H1 (cell line): ENCODE measurements around the gene TSGA10. TPM values are rescaled to one million over a fixed set of nuclear protein-coding genes. Genes with fewer than 3 reads are reported as not detected.

Experiments used
- CTCF ChIA-PET: fragments of 300-600 bp; sonication (Branson Sonifier 250); formaldehyde crosslinking; loops from one replicate; lab custom pipeline; 2021; ENCODE audit not compliant: partially characterized antibody; lab: Charles Lee
- POLR2A ChIA-PET: fragments of 300-600 bp; sonication (Branson Sonifier 250); formaldehyde crosslinking; loops from one replicate; lab custom pipeline; 2021; ENCODE audit warnings: inconsistent platforms; ENCODE audit not compliant: partially characterized antibody; lab: Charles Lee
- DNase-seq, 2 experiments: peaks; one replicate each; pipeline versions ENCODE4 v3.0.0 to v3.0.0-alpha.2; 2010 to 2022; ENCODE audit warnings: low spot score in 2 of 2, low read depth in 1 of 2, mixed read lengths in 1 of 2
- FAIRE-seq: peaks from 2 replicates; lab custom pipeline; 2011; peaks lifted over from hg19 to GRCh38; lab: Jason Lieb, UNC
- H2AFZ ChIP-seq: 2 replicates; pipeline ENCODE4 v1.8.1; 2012; ENCODE audit warnings: low read length, inconsistent platforms
- H2AK5ac ChIP-seq: 2 replicates; pipeline ENCODE4 v1.6.1; 2013; ENCODE audit warnings: low read depth, low read length
- H2BK120ac ChIP-seq: replicated peaks from 2 replicates; pipeline ENCODE3; 2013; ENCODE audit warnings: low read depth, low read length, inconsistent platforms
- H2BK12ac ChIP-seq: 2 replicates; pipeline ENCODE4 v1.6.1; 2013; ENCODE audit warnings: low read depth, low read length
- H2BK15ac ChIP-seq: 2 replicates; pipeline ENCODE4 v1.6.1; 2013; ENCODE audit warnings: low read length
- H2BK20ac ChIP-seq: 2 replicates; pipeline ENCODE4 v1.6.1; 2013; ENCODE audit warnings: low read length
- H2BK5ac ChIP-seq: 2 replicates; pipeline ENCODE4 v1.6.1; 2013; ENCODE audit warnings: low read depth, low read length
- H3K14ac ChIP-seq: 2 replicates; pipeline ENCODE4 v1.6.1; 2013; ENCODE audit warnings: inconsistent platforms; ENCODE audit not compliant: insufficient read length
- H3K18ac ChIP-seq: 2 replicates; pipeline ENCODE4 v1.6.1; 2013; ENCODE audit warnings: low read length; ENCODE audit errors: extremely low read depth
- H3K23ac ChIP-seq: 2 replicates; pipeline ENCODE4 v1.6.1; 2013; ENCODE audit warnings: inconsistent platforms; ENCODE audit not compliant: insufficient read length
- H3K23me2 ChIP-seq: 2 replicates; pipeline ENCODE4 v1.6.1; 2013; ENCODE audit warnings: low read depth, low read length
- H3K27ac ChIP-seq: 2 replicates; pipeline ENCODE4 v1.6.1; 2011; ENCODE audit warnings: low read depth, low read length, inconsistent platforms
- H3K27me3 ChIP-seq, 4 experiments: replicated peaks in 1 of 4; 1 replicate in 1 of 4; 2 replicates in 3 of 4; pipeline versions ENCODE4 v1.6.1 to v1.8.1; 2011 to 2013; ENCODE audit warnings: low read length in 3 of 4, mild to moderate bottlenecking in 3 of 4, inconsistent platforms in 2 of 4, mixed read lengths in 2 of 4, moderate library complexity in 1 of 4; ENCODE audit not compliant: control insufficient read depth in 3 of 4, insufficient read depth in 3 of 4; ENCODE audit errors: extremely low read depth in 1 of 4
- H3K36me3 ChIP-seq, 4 experiments: 2 replicates each; pipeline versions ENCODE4 v1.6.1 to v1.8.1; 2011 to 2013; ENCODE audit warnings: mild to moderate bottlenecking in 4 of 4, low read length in 3 of 4, moderate library complexity in 2 of 4, control low read depth in 1 of 4, inconsistent platforms in 1 of 4; ENCODE audit not compliant: insufficient read depth in 4 of 4, control insufficient read depth in 2 of 4
- H3K4ac ChIP-seq: replicated peaks from 2 replicates; pipeline ENCODE3; 2013; ENCODE audit warnings: low read length, low read depth, mixed read lengths, inconsistent platforms; ENCODE audit not compliant: insufficient read length
- H3K4me1 ChIP-seq, 4 experiments: replicated peaks in 1 of 4; 1 replicate in 1 of 4; 2 replicates in 3 of 4; pipeline versions ENCODE4 v1.6.1 to v1.8.1; 2011 to 2013; ENCODE audit warnings: low read length in 3 of 4, inconsistent platforms in 2 of 4, mixed read lengths in 1 of 4; ENCODE audit not compliant: insufficient read depth in 4 of 4, control insufficient read depth in 3 of 4
- H3K4me2 ChIP-seq, 2 experiments: 2 replicates each; pipeline versions ENCODE4 v1.6.1 to v1.8.1; 2011 to 2013; ENCODE audit warnings: low read depth in 2 of 2, low read length in 2 of 2, control low read depth in 1 of 2, inconsistent platforms in 1 of 2, mild to moderate bottlenecking in 1 of 2; ENCODE audit not compliant: insufficient read depth in 1 of 2
- H3K4me3 ChIP-seq, 4 experiments: fragments of 200-600, 300-600 bp in 1 of 4; sonication (generic), shearing (Covaris generic), sonication (Bioruptor Twin) in 1 of 4; 2 replicates each; pipeline versions ENCODE4 v1.5.1 to v1.8.1; 2011 to 2016; ENCODE audit warnings: low read length in 4 of 4, low read depth in 3 of 4, control low read depth in 2 of 4, inconsistent platforms in 2 of 4, mild to moderate bottlenecking in 2 of 4, mixed read lengths in 1 of 4, moderate library complexity in 1 of 4; ENCODE audit not compliant: insufficient read depth in 2 of 4; ENCODE audit errors: extremely low read depth in 1 of 4
- H3K56ac ChIP-seq: replicated peaks from 2 replicates; pipeline ENCODE3; 2013; ENCODE audit warnings: low read depth, mild to moderate bottlenecking, mixed read lengths, low read length, inconsistent platforms; ENCODE audit not compliant: insufficient read length
- H3K79me1 ChIP-seq: 2 replicates; pipeline ENCODE4 v1.6.1; 2013; ENCODE audit warnings: low read depth, low read length, control low read depth
- H3K79me2 ChIP-seq, 2 experiments: 2 replicates each; pipeline versions ENCODE4 v1.6.1 to v1.8.1; 2012 to 2013; ENCODE audit warnings: low read length in 2 of 2, mild to moderate bottlenecking in 2 of 2, inconsistent platforms in 1 of 2; ENCODE audit not compliant: insufficient read depth in 2 of 2, control insufficient read depth in 1 of 2
- H3K9ac ChIP-seq, 4 experiments: replicated peaks in 1 of 4; 1 replicate in 1 of 4; 2 replicates in 3 of 4; pipeline versions ENCODE4 v1.6.1 to v1.8.1; 2011 to 2013; ENCODE audit warnings: low read depth in 3 of 4, low read length in 3 of 4, control low read depth in 2 of 4, mild to moderate bottlenecking in 2 of 4, moderate library complexity in 2 of 4, inconsistent platforms in 1 of 4; ENCODE audit errors: extremely low read depth in 1 of 4
- H3K9me3 ChIP-seq, 2 experiments: 2 replicates each; pipeline versions ENCODE4 v1.6.1 to v1.8.1; 2012 to 2013; ENCODE audit warnings: mild to moderate bottlenecking in 2 of 2, moderate library complexity in 2 of 2, control low read depth in 1 of 2, inconsistent platforms in 1 of 2, low read depth in 1 of 2, low read length in 1 of 2, mixed read lengths in 1 of 2; ENCODE audit not compliant: insufficient read depth in 2 of 2
- H4K20me1 ChIP-seq, 2 experiments: replicated peaks in 1 of 2; 2 replicates each; pipeline versions ENCODE3 to v1.8.1; 2011 to 2013; ENCODE audit warnings: inconsistent platforms in 2 of 2, low read length in 2 of 2, mild to moderate bottlenecking in 1 of 2; ENCODE audit not compliant: insufficient read depth in 2 of 2, control insufficient read depth in 1 of 2
- H4K5ac ChIP-seq: 2 replicates; pipeline ENCODE4 v1.6.1; 2013; ENCODE audit warnings: low read length, low read depth, mixed read lengths, inconsistent platforms; ENCODE audit not compliant: insufficient read length
- H4K8ac ChIP-seq: 2 replicates; pipeline ENCODE4 v1.8.0; 2013; ENCODE audit warnings: mild to moderate bottlenecking, moderate library complexity, low read length, inconsistent platforms; ENCODE audit not compliant: insufficient read depth; ENCODE audit errors: extremely low read depth
- H4K91ac ChIP-seq: replicated peaks from 2 replicates; pipeline ENCODE3; 2013; ENCODE audit warnings: low read length, mixed read lengths, inconsistent platforms; ENCODE audit not compliant: insufficient read length
- GTF2F1 ChIP-seq: IDR thresholded peaks from 2 replicates; pipeline ENCODE4 v1.6.1; 2012; ENCODE audit warnings: low read depth, low read length, improper control_type of control experiment, borderline replicate concordance
- POLR2A ChIP-seq, 2 experiments: IDR thresholded peaks; 1 replicate in 1 of 2; 2 replicates in 1 of 2; pipeline ENCODE4 v1.6.1; 2011; ENCODE audit warnings: low read depth in 2 of 2, low read length in 2 of 2, mild to moderate bottlenecking in 2 of 2; ENCODE audit errors: control extremely low read depth in 1 of 2
- TEAD4 ChIP-seq: IDR thresholded peaks from 2 replicates; pipeline ENCODE4 v1.6.1; 2012; ENCODE audit warnings: low read depth, low read length, inconsistent platforms, mixed read lengths
- ZNF274 ChIP-seq: IDR thresholded peaks from 2 replicates; pipeline ENCODE4 v1.7.0; 2012; ENCODE audit warnings: low read length, borderline replicate concordance; ENCODE audit errors: extremely low read depth
- WGBS, 2 experiments: shearing (Covaris generic) in 1 of 2; methylation state at CpG; one replicate each; pipeline versions ENCODE4 v1.1.6 to v1.1.7; 2013 to 2015; ENCODE audit warnings: low lambda C conversion rate in 2 of 2, mixed read lengths in 2 of 2, inconsistent platforms in 1 of 2, low coverage in 1 of 2, missing lambda C conversion rate in 1 of 2; ENCODE audit not compliant: insufficient replicate concordance in 2 of 2, insufficient coverage in 1 of 2, insufficient read length in 1 of 2; ENCODE audit errors: extremely low coverage in 1 of 2, missing lambda C conversion rate in 1 of 2; 5-methylcytosine and 5-hydroxymethylcytosine counted together
- polyA plus RNA-seq, 7 experiments: library from polyadenylated mRNA; depleted of rRNA in 3 of 7; stranded (reverse) in 5 of 7; unstranded in 2 of 7; fragments of >200 nt in 5 of 7; fragments of 200-250 nt in 2 of 7; gene quantifications; 1 replicate in 5 of 7; 2 replicates in 1 of 7; 4 replicates in 1 of 7; pipeline versions ENCODE4 v1.2.1 to v1.2.3, GENCODE V29; 2011 to 2013; ENCODE audit warnings: missing spikeins in 2 of 7, mixed read lengths in 2 of 7
- total RNA-seq: library from RNA; stranded (reverse); fragmentation: NEBNext Ultra II Directional; extraction: Animal tissue kit (Norgen Biotek cat#: 25700); gene quantifications from 2 replicates; pipeline ENCODE4 v1.2.1, GENCODE V29; 2021
- TF ChIP-seq, protein P1 (sequence below): IDR thresholded peaks from 2 replicates; pipeline ENCODE4 v1.6.1; 2011; ENCODE audit warnings: low read depth, mild to moderate bottlenecking, low read length; ENCODE audit not compliant: insufficient read depth

Gene TSGA10
- total and polyA plus RNA-seq, 2 of the 8 experiments (the other 6 are each of a cell fraction or from before 2014, with no cell fraction given): 2.2 to 7.4 TPM

DNA sequence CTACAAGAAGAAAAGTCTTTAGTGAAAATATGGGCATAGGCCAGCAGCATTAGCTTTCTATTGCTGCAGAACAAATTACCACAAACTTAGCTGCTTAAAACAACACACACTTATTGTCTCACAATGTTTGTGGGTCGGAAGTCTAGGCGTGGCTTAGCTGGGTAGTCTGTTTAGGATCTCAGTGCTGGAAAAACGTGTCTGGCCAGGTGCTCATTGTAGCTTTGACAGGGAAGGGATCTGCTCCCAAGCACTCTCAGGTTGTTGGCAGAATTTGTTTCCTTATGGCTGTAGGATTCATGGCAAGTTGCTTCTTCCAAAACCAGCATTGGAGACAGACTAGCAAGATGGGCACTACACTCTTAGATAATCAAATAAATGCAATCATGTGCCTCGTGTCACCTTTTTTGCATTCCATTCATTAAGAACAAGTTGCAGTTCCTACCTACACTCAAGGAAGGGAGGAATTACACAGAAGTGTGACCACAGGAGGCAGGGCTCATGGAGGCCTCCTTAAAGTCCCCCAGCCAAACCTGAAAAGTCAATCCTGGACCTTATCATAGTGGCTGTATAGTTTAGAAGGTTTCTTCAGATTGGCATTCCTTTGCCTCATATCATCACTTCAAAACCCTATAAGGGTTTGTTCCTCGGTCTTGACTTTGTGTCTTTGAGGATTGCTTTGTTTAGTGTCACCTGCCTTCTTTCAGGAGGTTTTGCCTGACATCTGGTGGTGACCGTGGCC is 43.5 kb upstream of the TSGA10 start:
- H3K9me3 ChIP-seq: peaks cover 3 to 6% of the 10 kb centered on the region in 2 experiments; a peak in 1 of 4 replicates
- H3K9ac ChIP-seq: no peak overlapping the region
- H3K4me1 ChIP-seq: no peaks in the 10 kb centered on the region
- H2BK5ac ChIP-seq: no peak overlapping the region
- H4K5ac ChIP-seq: no peak overlapping the region
- ChIA-PET CTCF (interaction anchor here (1.2 kb wide), 1 partner anchor 13 kb away, joined by 4 read pairs; no protein-coding TSS in a partner anchor), POLR2A (interaction anchor here (1.3 kb wide), 1 partner anchor 11 kb away, joined by 3 read pairs; no protein-coding TSS in a partner anchor)
- H2AFZ ChIP-seq: no peak overlapping the region
- no peaks in the 10 kb centered on the region for H3K79me2 ChIP-seq
- H3K36me3 ChIP-seq: peaks cover 3 to 30% (median 16%) of the 10 kb centered on the region in 4 experiments; a peak in 7 of 8 replicates
- TF ChIP-seq, protein P1, sequence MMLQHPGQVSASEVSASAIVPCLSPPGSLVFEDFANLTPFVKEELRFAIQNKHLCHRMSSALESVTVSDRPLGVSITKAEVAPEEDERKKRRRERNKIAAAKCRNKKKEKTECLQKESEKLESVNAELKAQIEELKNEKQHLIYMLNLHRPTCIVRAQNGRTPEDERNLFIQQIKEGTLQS: no peak
- TF ChIP-seq GTF2F1 (no peak), TEAD4 (no peak), POLR2A (IDR thresholded peaks at IDR 0.05; ENCODE audit: control extremely low read depth in 1 of 2, low read depth in 2 of 2, low read length in 2 of 2) (peak in 1 of 2 experiments; percentile 22; a peak in 2 of 3 replicates), ZNF274 (no peak)
- H3K56ac ChIP-seq: no peak overlapping the region
- 91% methylated on average over 6 of the region's 6 CpGs; no CpG with 5 or more reads in 1 of the 2 experiments for WGBS, 2 experiments
- no peak overlapping the region for H4K91ac ChIP-seq
- H3K4me3 ChIP-seq: no peak overlapping the region
- H3K4me2 ChIP-seq: no peak overlapping the region
- H4K8ac ChIP-seq: no peak overlapping the region
- no peak for FAIRE-seq
- no peak overlapping the region for H3K4ac ChIP-seq
- H2BK12ac ChIP-seq: no peak overlapping the region
- no peak overlapping the region for H2AK5ac ChIP-seq
- no peaks in the 10 kb centered on the region for H4K20me1 ChIP-seq
- H2BK20ac ChIP-seq: no peak overlapping the region
- H3K79me1 ChIP-seq: no peaks in the 10 kb centered on the region
- H3K27ac ChIP-seq: no peak overlapping the region; the same call in 1 of the 2 replicates
- no peak overlapping the region for H2BK15ac ChIP-seq
- no peak overlapping the region for H3K14ac ChIP-seq
- no peak for DNase-seq
- H3K18ac ChIP-seq: no peak overlapping the region
- H3K23me2 ChIP-seq: no peaks in the 10 kb centered on the region
- no peak overlapping the region for H3K23ac ChIP-seq
- no peak overlapping the region for H2BK120ac ChIP-seq
- no peaks in the 10 kb centered on the region for H3K27me3 ChIP-seq
